ENCODE data around the gene SH3GLB1.
A peak's percentile ranks its signal among the peaks of the same experiment; 100 is the strongest.
"Not testable (repeated sequence)": the region's sequence is repeated elsewhere in the genome, so short reads cannot be mapped to it uniquely, and the experiment has no call there.

Gene SH3GLB1

GRCh38 chr1:86704458-86704971 is at the start of gene SH3GLB1:
SH3GLB1 (plus strand) TSS chr1:86704576; CDS start chr1:86704900, 324 bp downstream.
- DNase-seq (ENCODE audit: low read depth in 2 of 2) = peak; percentile 82 to 84

- not testable (repeated sequence) for DNase-seq (ENCODE audit: low read depth in 2 of 2)
These were observed 46.0 kb upstream of the SH3GLB1 start for GRCh38 chr1:86658381-86658780.

- no peak for DNase-seq (ENCODE audit: low read depth in 2 of 2)
These were observed 38.0 kb upstream of the SH3GLB1 start for GRCh38 chr1:86666368-86666767.

GRCh38 chr1:86687595-86687994 is 16.8 kb upstream of the SH3GLB1 start:
- no peak for DNase-seq (ENCODE audit: low read depth in 2 of 2)

- DNase-seq (ENCODE audit: low read depth in 2 of 2) = no peak
These were observed 11.7 kb upstream of the SH3GLB1 start for GRCh38 chr1:86692641-86693040.

- no peak for DNase-seq (ENCODE audit: low read depth in 2 of 2)
These were observed 9.0 kb upstream of the SH3GLB1 start for GRCh38 chr1:86695400-86695799.

- no peak for DNase-seq (ENCODE audit: low read depth in 2 of 2)
These were observed 7.9 kb upstream of the SH3GLB1 start for GRCh38 chr1:86696522-86696921.

GRCh38 chr1:86699186-86699585 is 5.2 kb upstream of the SH3GLB1 start:
- no peak for DNase-seq (ENCODE audit: low read depth in 2 of 2)

GRCh38 chr1:86701731-86702130 is 2.6 kb upstream of the SH3GLB1 start:
- no peak for DNase-seq (ENCODE audit: low read depth in 2 of 2)

GRCh38 chr1:86702954-86703494 is 1.4 kb upstream of the SH3GLB1 start:
- not testable (repeated sequence) for DNase-seq (ENCODE audit: low read depth in 2 of 2)

GRCh38 chr1:86703696-86704457 is 499 bp upstream of the SH3GLB1 start:
- DNase-seq (ENCODE audit: low read depth in 2 of 2) = peak; percentile 19 to 25

GRCh38 chr1:86704972-86705664 is 742 bp downstream of the SH3GLB1 start:
- DNase-seq (ENCODE audit: low read depth in 2 of 2) = peak in 1 of 2 donors; percentile 15

- DNase-seq (ENCODE audit: low read depth in 2 of 2) = no peak
These were observed 1.2 kb downstream of the SH3GLB1 start for GRCh38 chr1:86705665-86705985.

GRCh38 chr1:86706018-86706635 is 1.8 kb downstream of the SH3GLB1 start:
- no peak for DNase-seq (ENCODE audit: low read depth in 2 of 2)

- no peak for DNase-seq (ENCODE audit: low read depth in 2 of 2)
These were observed 4.5 kb downstream of the SH3GLB1 start for GRCh38 chr1:86708920-86709319.

- DNase-seq (ENCODE audit: low read depth in 2 of 2) = no peak
These were observed 7.9 kb downstream of the SH3GLB1 start for GRCh38 chr1:86712088-86712860.

- no peak for DNase-seq (ENCODE audit: low read depth in 2 of 2)
These were observed 9.1 kb downstream of the SH3GLB1 start for GRCh38 chr1:86713477-86713876.

GRCh38 chr1:86714159-86714558 is 9.8 kb downstream of the SH3GLB1 start:
- no peak for DNase-seq (ENCODE audit: low read depth in 2 of 2)

GRCh38 chr1:86714561-86715244 is 10.3 kb downstream of the SH3GLB1 start:
- no peak for DNase-seq (ENCODE audit: low read depth in 2 of 2)

GRCh38 chr1:86718786-86719185 is 14.4 kb downstream of the SH3GLB1 start:
- no peak for DNase-seq (ENCODE audit: low read depth in 2 of 2)

GRCh38 chr1:86731416-86731815 is 27.0 kb downstream of the SH3GLB1 start:
- no peak for DNase-seq (ENCODE audit: low read depth in 2 of 2)
